ENCODE results near the gene PRKAA1.

The PRKAA1 gene

GRCh38 chr5:40778133-40778532 lies 20.0 kb downstream of the PRKAA1 start:
- Histone ChIP-seq H3K9me2 (replicated peaks; ENCODE audit: low read depth, low read length) (no peaks in the 10 kb centered on the region), H3K36me3 (ENCODE audit: insufficient read depth, low read length) (peaks cover 37% of the 10 kb centered on the region), H3K4me2 (ENCODE audit: low read depth, low read length, poor library complexity, severe bottlenecking) (no peak overlapping the region), H2AFZ (ENCODE audit: low read length) (no peak overlapping the region), H3F3A (ENCODE audit: low read depth) (no peaks in the 10 kb centered on the region), H3K27me3 (ENCODE audit: insufficient read depth, low read length, poor library complexity, severe bottlenecking) (no peaks in the 10 kb centered on the region), H3K9me3 (ENCODE audit: insufficient read depth, low read depth, low read length) (no peaks in the 10 kb centered on the region), H3K79me2 (ENCODE audit: insufficient read depth, low read length) (peaks cover 50% of the 10 kb centered on the region), H3K9ac (ENCODE audit: low read depth, low read length, poor library complexity, severe bottlenecking) (no peak overlapping the region), H4K20me1 (ENCODE audit: insufficient read depth, low read length, poor library complexity, severe bottlenecking) (peaks cover 47% of the 10 kb centered on the region), H3K4me1 (ENCODE audit: insufficient read depth, low read length, poor library complexity, severe bottlenecking) (peaks cover 17% of the 10 kb centered on the region), H3K4me3 (ENCODE audit: low read length, poor library complexity, severe bottlenecking) (no peak overlapping the region)
- TF ChIP-seq, protein P1, sequence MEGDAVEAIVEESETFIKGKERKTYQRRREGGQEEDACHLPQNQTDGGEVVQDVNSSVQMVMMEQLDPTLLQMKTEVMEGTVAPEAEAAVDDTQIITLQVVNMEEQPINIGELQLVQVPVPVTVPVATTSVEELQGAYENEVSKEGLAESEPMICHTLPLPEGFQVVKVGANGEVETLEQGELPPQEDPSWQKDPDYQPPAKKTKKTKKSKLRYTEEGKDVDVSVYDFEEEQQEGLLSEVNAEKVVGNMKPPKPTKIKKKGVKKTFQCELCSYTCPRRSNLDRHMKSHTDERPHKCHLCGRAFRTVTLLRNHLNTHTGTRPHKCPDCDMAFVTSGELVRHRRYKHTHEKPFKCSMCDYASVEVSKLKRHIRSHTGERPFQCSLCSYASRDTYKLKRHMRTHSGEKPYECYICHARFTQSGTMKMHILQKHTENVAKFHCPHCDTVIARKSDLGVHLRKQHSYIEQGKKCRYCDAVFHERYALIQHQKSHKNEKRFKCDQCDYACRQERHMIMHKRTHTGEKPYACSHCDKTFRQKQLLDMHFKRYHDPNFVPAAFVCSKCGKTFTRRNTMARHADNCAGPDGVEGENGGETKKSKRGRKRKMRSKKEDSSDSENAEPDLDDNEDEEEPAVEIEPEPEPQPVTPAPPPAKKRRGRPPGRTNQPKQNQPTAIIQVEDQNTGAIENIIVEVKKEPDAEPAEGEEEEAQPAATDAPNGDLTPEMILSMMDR (conservative IDR thresholded peaks at IDR 0.05; ENCODE audit: low read length), result no peak
- TF ChIP-seq EZH2phosphoT487 (IDR thresholded peaks at IDR 0.05; ENCODE audit: borderline replicate concordance), result no peak

DNA sequence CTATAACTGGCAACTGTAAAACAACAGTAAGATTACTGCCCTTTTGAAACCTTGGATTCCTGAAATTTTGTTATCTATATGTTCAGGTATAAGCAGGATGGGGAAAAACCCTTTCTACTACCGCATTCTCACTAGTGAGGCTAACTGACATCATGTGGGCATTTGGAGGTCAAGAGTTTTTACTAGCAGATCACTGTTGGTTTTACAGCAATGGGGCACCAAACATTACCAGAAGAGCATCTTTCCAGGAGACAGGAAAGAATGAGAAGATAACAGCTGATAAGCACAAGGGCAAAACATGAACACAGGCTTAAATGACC lies 21.6 kb downstream of the PRKAA1 start:
- no peak for TF ChIP-seq EZH2phosphoT487 (IDR thresholded peaks at IDR 0.05; ENCODE audit: borderline replicate concordance)
- TF ChIP-seq, protein P1 (conservative IDR thresholded peaks at IDR 0.05; ENCODE audit: low read length), result no peak
- Histone ChIP-seq H4K20me1 (ENCODE audit: insufficient read depth, low read length, poor library complexity, severe bottlenecking) (peaks cover 32% of the 10 kb centered on the region), H3K9me3 (ENCODE audit: insufficient read depth, low read depth, low read length) (no peaks in the 10 kb centered on the region), H3K79me2 (ENCODE audit: insufficient read depth, low read length) (peaks cover 35% of the 10 kb centered on the region), H3K4me1 (ENCODE audit: insufficient read depth, low read length, poor library complexity, severe bottlenecking) (peaks cover 11% of the 10 kb centered on the region), H3F3A (ENCODE audit: low read depth) (no peaks in the 10 kb centered on the region), H2AFZ (ENCODE audit: low read length) (no peak overlapping the region), H3K36me3 (ENCODE audit: insufficient read depth, low read length) (peaks cover 52% of the 10 kb centered on the region), H3K9ac (ENCODE audit: low read depth, low read length, poor library complexity, severe bottlenecking) (no peak overlapping the region), H3K27me3 (ENCODE audit: insufficient read depth, low read length, poor library complexity, severe bottlenecking) (no peaks in the 10 kb centered on the region), H3K4me2 (ENCODE audit: low read depth, low read length, poor library complexity, severe bottlenecking) (peak overlapping the region; percentile 14), H3K9me2 (replicated peaks; ENCODE audit: low read depth, low read length) (no peaks in the 10 kb centered on the region), H3K4me3 (ENCODE audit: low read length, poor library complexity, severe bottlenecking) (no peak overlapping the region)

DNA sequence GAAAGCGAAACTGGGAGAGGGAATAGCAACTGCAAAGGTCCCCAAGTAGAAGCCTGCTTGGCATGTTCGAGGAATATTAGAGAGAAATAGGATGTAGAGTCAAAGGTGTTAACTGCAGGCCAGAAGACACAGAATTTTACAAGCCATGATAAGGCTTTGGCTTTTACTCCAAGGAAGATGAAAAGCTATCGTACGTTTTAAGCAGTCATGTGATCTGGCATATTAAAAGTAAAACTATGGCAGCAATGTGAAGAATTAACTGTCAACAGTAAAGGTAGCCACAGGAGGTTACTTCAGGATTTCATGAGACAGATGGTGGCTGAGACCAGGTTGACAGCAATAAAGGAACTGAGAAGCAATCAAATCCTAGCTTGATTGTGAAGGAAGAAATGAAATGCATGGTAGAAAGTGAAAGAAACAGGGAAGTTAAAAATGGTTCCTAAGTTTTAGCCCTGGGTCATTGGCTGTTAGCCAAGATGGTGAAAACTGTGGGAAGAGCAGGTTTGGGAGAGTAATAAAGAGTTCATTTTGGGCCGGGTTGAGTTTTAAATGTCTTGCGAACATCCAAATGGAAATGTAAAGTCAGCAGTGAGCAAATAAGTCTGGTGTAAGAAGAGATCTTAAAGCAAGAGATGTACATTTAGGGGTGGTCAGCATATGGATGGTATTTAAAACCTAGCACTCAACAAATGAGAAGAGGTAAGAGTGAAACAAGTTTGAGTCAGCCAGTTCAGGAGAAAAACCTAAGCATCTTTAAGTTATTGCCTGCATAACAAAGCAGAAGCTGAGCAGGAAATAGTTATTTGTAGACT lies 22.1 kb downstream of the PRKAA1 start:
- H3K4me1 ChIP-seq (ENCODE audit: insufficient read depth, low read length, poor library complexity, severe bottlenecking), result peaks cover 11% of the 10 kb centered on the region
- no peaks in the 10 kb centered on the region for H3F3A ChIP-seq (ENCODE audit: low read depth)
- H3K4me3 ChIP-seq (ENCODE audit: low read length, poor library complexity, severe bottlenecking), result no peak overlapping the region
- no peak overlapping the region for H3K9ac ChIP-seq (ENCODE audit: low read depth, low read length, poor library complexity, severe bottlenecking)
- peaks cover 57% of the 10 kb centered on the region for H3K36me3 ChIP-seq (ENCODE audit: insufficient read depth, low read length)
- H2AFZ ChIP-seq (ENCODE audit: low read length), result no peak overlapping the region
- no peaks in the 10 kb centered on the region for H3K9me3 ChIP-seq (ENCODE audit: insufficient read depth, low read depth, low read length)
- TF ChIP-seq EZH2phosphoT487 (IDR thresholded peaks at IDR 0.05; ENCODE audit: borderline replicate concordance), result no peak
- TF ChIP-seq, protein P1 (conservative IDR thresholded peaks at IDR 0.05; ENCODE audit: low read length), result no peak
- H4K20me1 ChIP-seq (ENCODE audit: insufficient read depth, low read length, poor library complexity, severe bottlenecking), result peaks cover 26% of the 10 kb centered on the region
- peak overlapping the region; percentile 14 for H3K4me2 ChIP-seq (ENCODE audit: low read depth, low read length, poor library complexity, severe bottlenecking)
- no peaks in the 10 kb centered on the region for H3K9me2 ChIP-seq (replicated peaks; ENCODE audit: low read depth, low read length)
- peaks cover 29% of the 10 kb centered on the region for H3K79me2 ChIP-seq (ENCODE audit: insufficient read depth, low read length)
- no peaks in the 10 kb centered on the region for H3K27me3 ChIP-seq (ENCODE audit: insufficient read depth, low read length, poor library complexity, severe bottlenecking)

Data from Loucy (cell line).